ENCODE measurements around the gene FAM237A.

FAM237A gene

DNA sequence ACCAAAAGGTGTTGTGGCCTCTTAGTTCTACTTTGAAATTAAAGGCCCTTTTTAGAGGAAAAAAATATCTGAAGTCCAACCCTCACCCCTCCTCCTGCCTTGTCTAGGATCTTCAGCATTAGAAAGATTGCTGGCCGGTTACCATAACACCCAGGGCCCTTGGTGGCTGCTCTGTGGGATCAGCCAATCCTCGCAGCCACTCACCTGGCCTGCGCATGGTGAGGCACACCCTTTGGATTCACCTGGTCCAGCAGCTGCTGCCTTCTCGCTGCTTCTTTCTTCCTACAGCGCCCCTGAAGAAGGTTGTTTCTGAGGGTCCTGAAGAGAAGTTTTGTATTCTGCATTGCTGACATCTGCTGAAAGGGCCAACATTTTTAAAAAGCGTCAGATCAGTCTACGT is 50.7 kb downstream of the FAM237A start:
- DNase-seq = no peak

DNA sequence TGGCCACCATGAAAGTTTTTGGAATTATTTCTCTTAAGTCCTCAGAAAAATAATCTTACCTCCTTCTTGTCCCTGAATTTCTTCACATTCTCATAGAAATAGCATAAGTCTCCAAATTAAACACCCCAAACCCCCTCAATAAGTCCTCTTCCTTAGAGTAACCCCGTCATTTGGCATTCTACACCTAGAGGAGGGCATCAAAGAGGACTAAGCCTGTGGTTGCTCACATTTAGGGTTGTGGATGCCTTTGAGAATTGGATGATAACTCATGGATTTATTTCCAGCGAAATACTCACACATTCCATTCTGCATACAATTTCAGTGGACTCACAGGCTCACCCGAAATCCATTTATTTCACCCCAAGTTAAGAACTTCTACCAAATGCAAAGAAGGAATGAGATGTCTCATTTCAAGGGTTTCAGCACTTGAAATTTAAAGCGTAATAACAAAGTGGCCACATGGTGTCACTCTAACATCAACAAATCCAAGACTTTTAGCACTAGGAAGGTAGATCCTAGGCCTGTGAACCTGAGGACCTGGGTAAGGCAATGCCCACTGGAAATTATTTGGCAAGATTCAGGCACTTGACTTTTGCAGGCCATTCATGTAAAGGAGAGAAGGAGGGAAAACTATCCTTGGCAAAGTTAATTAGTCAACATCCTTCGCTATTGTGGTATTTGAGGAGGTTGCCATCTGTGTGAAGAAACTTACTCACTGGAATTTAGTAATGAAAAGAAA is 51.3 kb downstream of the FAM237A start:
- peak in 1 of 2 donors; percentile 43 for DNase-seq

DNA sequence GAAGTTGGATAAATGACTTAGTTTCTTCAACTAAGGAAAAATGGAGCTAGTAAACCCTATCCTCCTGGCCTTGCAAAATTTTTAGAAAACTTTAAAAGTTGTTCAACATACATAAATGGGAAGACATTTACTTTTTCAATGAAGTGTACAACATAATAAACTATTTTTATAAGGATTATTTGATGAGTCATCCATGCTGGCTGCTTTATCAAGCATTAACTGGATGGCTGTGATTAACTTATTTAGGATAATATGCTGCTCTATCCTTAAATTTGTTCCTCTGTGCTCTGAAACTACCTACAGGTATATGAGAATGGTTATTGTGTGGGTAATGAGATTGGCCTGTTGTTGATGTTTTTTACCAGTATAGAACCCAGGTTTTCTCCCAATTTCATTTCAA is 54.6 kb downstream of the FAM237A start:
- DNase-seq = no peak

DNA sequence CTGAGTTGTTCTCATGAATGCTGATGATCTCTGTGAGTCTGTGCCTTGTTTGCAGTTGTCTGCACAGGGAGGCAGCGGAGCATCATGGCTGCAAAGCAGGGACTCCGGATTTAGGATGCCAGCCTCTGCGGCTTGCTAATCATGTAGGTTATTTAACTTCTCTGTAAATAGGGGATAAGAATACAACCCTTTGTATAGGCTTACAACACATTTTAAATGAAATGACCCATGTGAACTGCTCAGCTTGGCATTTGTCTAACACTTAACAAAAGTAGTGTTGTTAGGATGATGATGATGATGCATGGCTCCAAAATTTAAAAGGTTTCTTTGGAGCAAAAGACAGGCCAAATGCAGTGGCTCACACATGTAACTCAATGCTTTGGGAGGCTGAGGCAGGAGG is 56.5 kb downstream of the FAM237A start:
- no peak for DNase-seq
